ENCODE results near the gene RANGAP1.

GRCh38 chr22:41215926-41216325, 70.1 kb downstream of the RANGAP1 start:
- TF ChIP-seq POLR2A (IDR thresholded peaks at IDR 0.05) (no peak), CTCF (IDR thresholded peaks at IDR 0.05) (no peak), EP300 (IDR thresholded peaks at IDR 0.05) (no peak)
